Stimulated activated CD4-positive, alpha-beta T cell treated with anti-CD3 and anti-CD28 coated beads, Interleukin-1b, Interleukin-23, amount 100 ng/mL, for 24 hours (primary cell): Measurements from ENCODE around the gene GADD45GIP1.
A peak's percentile ranks its signal among the peaks of the same experiment; 100 is the strongest.

ENCODE experiments used
- DNase-seq, 4 experiments: peaks; one replicate each; pipeline ENCODE4 v3.0.0-alpha.2; 2020; ENCODE audit warnings: low read depth in 4 of 4, low spot score in 1 of 4

GADD45GIP1 gene

GRCh38 chr19:12956446-12957388 is at the start of gene GADD45GIP1:
TSS of gene GADD45GIP1 (minus strand) at chr19:12957223. CDS start at chr19:12957212, 11 bp downstream.
- peak in 3 of 4 experiments; percentile 55 to 80 (median 75) for DNase-seq

GRCh38 chr19:13005861-13006370 is 48.9 kb upstream of the GADD45GIP1 start:
- no peak for DNase-seq

GRCh38 chr19:13005253-13005652 is 48.2 kb upstream of the GADD45GIP1 start:
- DNase-seq: no peak

- DNase-seq: no peak
Measured at GRCh38 chr19:13004273-13004672, 47.2 kb upstream of the GADD45GIP1 start.

GRCh38 chr19:13003081-13003480 is 46.1 kb upstream of the GADD45GIP1 start:
- no peak for DNase-seq

GRCh38 chr19:13002166-13002898 is 45.3 kb upstream of the GADD45GIP1 start:
- DNase-seq: no peak

DNA sequence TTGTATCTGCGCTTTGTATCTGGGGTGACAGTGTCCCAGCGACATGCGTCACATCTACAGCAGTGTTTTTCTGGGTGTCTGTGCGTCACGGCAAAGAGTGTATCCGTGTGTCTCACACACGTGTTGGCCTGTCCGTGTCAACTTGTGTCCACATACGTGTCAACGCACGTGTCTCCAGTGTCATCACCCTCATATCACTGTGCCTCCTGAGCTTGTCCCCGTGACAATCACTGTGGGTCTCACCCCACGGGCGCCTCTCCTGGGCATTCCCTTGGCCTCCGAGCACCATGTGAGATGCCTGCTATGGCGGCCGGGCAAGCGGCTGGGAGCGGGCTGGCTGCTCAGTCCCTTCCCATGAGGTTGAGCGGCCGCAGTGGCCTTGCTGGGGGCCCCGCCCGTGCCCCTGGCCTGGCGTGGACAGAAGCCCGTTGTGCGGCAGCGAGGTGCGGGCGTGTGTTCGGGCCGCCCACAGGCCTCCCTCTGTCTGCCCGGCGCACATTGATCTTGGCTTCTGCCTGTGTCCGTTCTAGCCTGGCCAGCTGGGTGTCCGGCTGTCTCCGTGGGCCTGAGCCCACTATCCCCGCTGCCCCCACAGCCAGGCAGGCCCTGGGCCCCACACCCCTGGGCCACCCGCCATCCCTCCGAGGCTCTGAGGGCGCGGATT is 44.6 kb upstream of the GADD45GIP1 start:
- DNase-seq: no peak

GRCh38 chr19:13001166-13001501 is 44.1 kb upstream of the GADD45GIP1 start:
- no peak for DNase-seq

DNA sequence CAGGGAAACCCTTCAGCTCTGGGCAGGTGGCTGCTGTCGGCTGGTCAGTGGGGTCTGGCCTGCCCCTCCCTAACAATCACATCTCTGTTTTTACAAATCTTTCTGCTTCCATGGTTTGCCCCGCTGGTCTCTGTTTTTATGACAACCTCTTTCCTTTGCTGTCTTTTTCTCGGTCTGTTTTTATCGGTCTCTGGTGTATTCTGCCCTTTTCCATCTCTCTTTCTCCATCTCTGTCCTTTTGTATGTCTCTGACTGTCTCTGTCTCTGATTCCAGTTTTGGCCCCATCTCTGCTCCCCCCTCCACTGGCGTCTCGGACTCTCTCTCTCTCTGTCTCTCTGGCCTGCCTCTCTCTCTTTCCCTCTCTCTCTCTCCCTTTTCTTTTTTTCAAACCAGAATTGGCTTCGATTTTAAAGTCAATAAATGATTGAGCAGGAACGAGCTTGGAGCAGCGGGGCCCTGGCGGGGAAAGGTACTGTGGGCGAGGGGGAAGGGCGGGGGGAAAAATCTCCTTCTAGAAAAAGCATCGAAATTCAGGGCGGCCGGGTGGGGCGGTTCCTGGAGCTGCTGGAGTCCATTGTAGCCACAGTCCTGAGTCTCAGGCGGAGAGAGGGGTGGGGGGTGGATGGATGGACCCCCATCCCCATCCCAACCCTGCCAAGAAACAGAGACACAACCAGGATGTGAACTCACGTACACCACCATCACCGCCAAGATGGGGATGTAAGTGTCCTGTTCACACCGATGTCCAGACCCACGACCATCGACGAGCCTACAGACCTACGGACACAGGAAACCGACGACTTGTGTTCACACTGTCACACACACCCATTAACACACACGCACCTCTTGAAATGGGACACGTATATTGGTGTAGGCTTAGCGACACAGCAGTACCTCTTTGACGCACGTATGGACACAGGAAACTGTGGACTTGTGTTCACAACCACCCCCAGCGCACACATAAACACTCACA is 41.2 kb upstream of the GADD45GIP1 start:
- no peak for DNase-seq

- no peak for DNase-seq
Measured at GRCh38 chr19:12997179-12997966, 40.4 kb upstream of the GADD45GIP1 start.

GRCh38 chr19:12996406-12997094 is 39.5 kb upstream of the GADD45GIP1 start:
- no peak for DNase-seq

- no peak for DNase-seq
Measured at GRCh38 chr19:12995596-12996405, 38.8 kb upstream of the GADD45GIP1 start.

DNA sequence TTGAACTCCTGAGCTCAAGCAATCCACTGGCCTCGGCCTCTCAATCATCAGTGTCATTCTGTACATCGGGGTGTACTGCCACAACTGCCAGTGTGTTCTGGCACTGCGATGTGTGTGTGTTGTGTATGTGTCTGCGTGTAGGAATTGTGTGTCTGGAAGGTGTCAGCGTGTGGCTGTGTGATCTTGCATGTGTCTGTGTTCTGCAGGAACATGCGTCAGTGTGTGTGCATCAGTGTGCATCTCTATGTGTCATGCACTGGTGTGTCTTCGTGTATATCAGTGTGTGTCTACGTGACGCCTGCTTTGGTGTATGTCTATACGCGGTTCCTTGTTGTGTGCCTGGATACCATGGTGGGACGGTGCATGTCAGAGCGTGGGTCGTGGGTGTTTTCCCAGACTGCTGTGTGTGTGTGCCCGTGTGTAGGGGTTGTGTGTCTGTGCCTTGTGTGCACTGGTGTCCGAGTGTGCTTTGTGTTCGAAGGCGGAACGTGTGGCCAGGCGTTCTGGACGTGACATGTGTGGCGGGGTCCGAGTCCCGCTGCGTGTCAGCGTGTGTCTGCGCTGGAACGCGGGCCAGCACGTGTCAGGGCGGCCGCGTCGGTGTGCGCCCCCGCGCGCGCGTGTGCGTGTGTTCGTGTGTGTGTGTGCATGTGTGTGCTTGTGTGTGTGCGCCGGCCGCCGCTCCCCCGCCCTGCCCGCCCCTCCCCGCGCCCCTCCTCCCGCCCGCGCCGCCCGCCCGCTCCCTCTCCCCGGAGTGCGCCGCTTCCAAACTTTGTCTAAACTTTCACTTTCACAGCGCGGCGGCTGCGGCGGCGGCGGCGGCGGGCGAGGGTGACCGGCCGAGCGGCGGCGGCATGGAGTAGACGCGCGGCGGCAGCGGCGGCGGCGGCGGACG is 37.9 kb upstream of the GADD45GIP1 start, which contains the start of gene NFIX:
Gene NFIX (plus strand): TSS at position 775 of the 895 bp plus-strand sequence. CDS start 363 bp downstream, outside the sequence.
- DNase-seq: peak; percentile 33 to 47 (median 38)

- no peak for DNase-seq
Measured at GRCh38 chr19:12993562-12993961, 36.5 kb upstream of the GADD45GIP1 start.

GRCh38 chr19:12992729-12993128 is 35.7 kb upstream of the GADD45GIP1 start:
- no peak for DNase-seq

DNA sequence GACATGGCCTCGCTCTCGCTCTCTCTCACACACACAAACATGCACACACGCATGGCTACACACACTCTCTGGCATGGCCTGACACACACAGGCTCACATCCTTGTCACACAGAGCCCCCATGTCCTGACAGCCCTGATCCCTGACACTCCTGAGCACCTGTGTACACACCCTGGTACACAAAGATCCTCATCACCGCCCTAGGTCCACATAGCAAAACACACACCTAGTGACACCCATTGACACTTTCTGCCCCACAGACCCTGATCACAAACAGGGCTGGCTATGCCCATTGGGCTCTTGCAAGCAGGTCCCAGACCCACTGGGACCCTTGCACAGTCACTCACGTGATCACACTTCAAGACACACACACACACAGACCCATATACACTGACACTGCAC is 34.3 kb upstream of the GADD45GIP1 start:
- no peak for DNase-seq

- DNase-seq: no peak
Measured at GRCh38 chr19:12990853-12991252, 33.8 kb upstream of the GADD45GIP1 start.
